ENCODE measurements around the gene TRMT2A. TPM values are rescaled to one million over a fixed set of nuclear protein-coding genes. Genes with fewer than 3 reads are reported as not detected.

Gene TRMT2A
- total and polyA plus RNA-seq, 8 donors: 39.3 to 60.4 (median 46.6) TPM

DNA sequence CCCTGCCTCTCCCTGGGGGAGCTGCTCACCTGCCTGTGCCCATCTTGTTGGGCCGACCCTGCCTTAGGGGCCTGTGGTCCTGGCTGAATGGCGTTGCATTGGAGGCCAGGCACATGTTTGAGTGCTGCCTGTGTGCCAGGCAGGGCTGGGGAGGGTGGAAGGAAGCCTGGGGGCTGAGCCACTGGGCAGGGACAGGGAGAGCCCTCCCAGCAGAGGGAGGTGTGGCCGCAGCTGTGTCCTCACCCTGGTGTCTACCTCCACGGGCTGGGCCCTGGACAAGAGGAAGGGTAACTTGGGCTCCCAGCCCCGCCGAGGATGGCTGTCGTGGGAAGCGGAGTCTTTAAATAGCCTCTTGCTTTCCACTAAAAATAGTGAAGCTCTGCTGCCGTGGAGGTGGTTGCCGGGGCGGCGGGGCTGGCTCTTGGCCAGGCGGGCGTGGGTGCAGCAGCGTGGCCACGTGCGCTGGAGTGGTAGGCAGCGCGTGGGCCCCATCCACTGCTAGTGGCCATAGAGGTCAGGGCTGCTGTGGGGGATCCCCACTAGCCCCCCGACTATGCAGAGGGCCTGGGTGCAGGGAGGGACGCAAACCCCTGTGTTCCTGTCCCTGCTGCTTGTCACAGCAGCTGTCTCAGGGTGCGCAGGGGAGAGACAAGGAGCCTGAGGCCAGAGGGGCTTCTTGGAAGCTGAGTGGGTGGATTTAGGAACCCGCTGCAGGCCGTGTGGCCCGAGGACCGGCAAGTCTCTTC, 20.8 kb upstream of the TRMT2A start:
- DNase-seq (no peak), ATAC-seq (no peak)
- Histone ChIP-seq H3K36me3 (peaks cover 0 to 30% of the 10 kb centered on the region in 2 donors), H3K27me3 (no peaks in the 10 kb centered on the region), H3K4me3 (no peak overlapping the region), H3K4me1 (peaks cover 12 to 41% of the 10 kb centered on the region in 2 donors), H3K9me3 (no peaks in the 10 kb centered on the region), H3K27ac (no peak overlapping the region)
- TF ChIP-seq, protein P1, sequence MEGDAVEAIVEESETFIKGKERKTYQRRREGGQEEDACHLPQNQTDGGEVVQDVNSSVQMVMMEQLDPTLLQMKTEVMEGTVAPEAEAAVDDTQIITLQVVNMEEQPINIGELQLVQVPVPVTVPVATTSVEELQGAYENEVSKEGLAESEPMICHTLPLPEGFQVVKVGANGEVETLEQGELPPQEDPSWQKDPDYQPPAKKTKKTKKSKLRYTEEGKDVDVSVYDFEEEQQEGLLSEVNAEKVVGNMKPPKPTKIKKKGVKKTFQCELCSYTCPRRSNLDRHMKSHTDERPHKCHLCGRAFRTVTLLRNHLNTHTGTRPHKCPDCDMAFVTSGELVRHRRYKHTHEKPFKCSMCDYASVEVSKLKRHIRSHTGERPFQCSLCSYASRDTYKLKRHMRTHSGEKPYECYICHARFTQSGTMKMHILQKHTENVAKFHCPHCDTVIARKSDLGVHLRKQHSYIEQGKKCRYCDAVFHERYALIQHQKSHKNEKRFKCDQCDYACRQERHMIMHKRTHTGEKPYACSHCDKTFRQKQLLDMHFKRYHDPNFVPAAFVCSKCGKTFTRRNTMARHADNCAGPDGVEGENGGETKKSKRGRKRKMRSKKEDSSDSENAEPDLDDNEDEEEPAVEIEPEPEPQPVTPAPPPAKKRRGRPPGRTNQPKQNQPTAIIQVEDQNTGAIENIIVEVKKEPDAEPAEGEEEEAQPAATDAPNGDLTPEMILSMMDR (IDR thresholded peaks at IDR 0.05): no peak
- intact Hi-C loops (cut with DNase I): no loop called here

DNA sequence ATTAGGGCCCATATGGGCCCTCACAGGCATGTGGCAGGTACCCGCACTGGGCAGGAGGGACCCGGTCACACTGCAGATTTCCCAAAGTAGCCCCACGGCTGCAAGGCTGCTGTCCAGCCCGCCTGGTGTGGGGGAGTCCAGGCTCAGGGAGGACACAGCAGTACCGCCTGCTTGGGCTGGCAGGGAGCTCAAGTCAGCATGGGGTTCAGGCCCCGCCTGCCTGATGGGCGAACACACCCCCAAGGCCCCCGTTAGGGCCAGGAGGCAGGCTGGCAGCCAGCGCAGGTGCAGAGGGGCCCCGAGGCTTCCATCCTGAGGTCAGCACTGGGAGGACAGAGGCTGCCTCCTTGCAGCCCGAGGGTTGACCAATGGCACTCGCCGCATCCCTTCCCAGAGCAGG, 20.1 kb upstream of the TRMT2A start:
- no peaks in the 10 kb centered on the region for H3K9me3 ChIP-seq
- TF ChIP-seq, protein P1 (IDR thresholded peaks at IDR 0.05): no peak
- ATAC-seq (no peak), DNase-seq (no peak)
- peaks cover 0 to 26% of the 10 kb centered on the region in 2 donors for H3K36me3 ChIP-seq
- no peak overlapping the region for H3K27ac ChIP-seq
- H3K27me3 ChIP-seq: no peaks in the 10 kb centered on the region
- peaks cover 18 to 48% of the 10 kb centered on the region in 2 donors for H3K4me1 ChIP-seq
- no peak overlapping the region for H3K4me3 ChIP-seq
- intact Hi-C loops (cut with DNase I): no loop called here

DNA sequence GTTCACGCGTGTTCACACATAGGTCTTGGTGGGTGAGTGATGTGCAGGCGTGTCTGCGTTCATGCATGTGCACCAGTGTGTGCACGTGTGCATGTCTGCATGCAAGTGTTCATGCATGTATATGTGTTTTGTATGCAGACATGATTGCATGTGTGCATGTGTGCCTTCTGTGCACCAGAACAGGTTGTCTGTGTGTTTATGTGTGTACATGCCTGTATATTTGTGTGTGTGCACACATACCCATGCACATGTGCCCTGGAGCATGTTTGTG, 19.5 kb upstream of the TRMT2A start:
- H3K36me3 ChIP-seq: peaks cover 0 to 20% of the 10 kb centered on the region in 2 donors
- no peaks in the 10 kb centered on the region for H3K9me3 ChIP-seq
- H3K27ac ChIP-seq: no peak overlapping the region
- no peaks in the 10 kb centered on the region for H3K27me3 ChIP-seq
- ATAC-seq: no peak
- no peak for DNase-seq
- peaks cover 18 to 50% of the 10 kb centered on the region in 2 donors for H3K4me1 ChIP-seq
- intact Hi-C loops (cut with DNase I): no loop called here
- TF ChIP-seq, protein P1 (IDR thresholded peaks at IDR 0.05): no peak
- H3K4me3 ChIP-seq: no peak overlapping the region

DNA sequence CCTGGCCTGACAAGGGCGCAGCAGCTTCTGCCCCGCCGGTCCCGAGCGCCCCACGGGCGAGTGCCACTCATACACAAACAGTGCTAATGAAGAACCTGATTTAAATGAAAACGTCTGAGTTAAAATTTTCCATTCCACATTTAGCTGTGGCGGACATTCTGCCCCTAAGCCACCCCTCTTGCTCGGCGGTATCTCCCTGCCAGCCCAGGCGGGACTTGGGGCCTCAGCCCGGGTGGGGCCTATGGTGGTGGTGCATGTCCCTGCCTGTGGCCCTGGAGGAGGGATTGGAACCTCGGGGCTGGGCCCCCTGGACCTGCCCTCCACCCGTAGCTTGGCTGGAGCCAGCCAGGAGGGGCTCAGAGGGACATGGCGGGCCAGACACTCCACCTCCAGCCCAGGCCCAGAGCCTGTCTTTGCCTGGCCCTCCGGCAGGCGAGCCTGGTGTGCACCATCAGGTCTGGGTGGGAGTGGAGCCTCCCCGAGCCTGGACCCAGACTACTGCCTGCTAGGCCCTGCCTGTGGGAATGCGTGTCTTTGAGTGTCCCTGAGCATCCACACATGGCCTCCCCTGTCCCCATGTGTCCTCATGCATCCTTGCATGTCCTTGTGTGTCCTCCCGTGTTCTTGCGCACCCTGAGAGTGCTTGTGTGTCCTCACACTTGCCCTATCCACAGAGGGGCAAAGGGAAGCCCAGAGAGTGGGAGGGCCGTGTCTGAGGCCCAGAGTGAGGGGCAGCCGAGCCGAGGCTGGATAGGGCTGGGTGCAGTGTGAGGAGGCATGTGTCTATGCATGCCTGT, 19.0 kb upstream of the TRMT2A start:
- Histone ChIP-seq H3K4me3 (no peak overlapping the region), H3K27me3 (no peaks in the 10 kb centered on the region), H3K4me1 (peaks cover 18 to 51% of the 10 kb centered on the region in 2 donors), H3K36me3 (peaks cover 0 to 17% of the 10 kb centered on the region in 2 donors), H3K27ac (no peak overlapping the region), H3K9me3 (no peaks in the 10 kb centered on the region)
- intact Hi-C loops (cut with DNase I): no loop called here
- TF ChIP-seq, protein P1 (IDR thresholded peaks at IDR 0.05): no peak
- ATAC-seq (no peak), DNase-seq (peak in 1 of 4 donors; percentile 77)

DNA sequence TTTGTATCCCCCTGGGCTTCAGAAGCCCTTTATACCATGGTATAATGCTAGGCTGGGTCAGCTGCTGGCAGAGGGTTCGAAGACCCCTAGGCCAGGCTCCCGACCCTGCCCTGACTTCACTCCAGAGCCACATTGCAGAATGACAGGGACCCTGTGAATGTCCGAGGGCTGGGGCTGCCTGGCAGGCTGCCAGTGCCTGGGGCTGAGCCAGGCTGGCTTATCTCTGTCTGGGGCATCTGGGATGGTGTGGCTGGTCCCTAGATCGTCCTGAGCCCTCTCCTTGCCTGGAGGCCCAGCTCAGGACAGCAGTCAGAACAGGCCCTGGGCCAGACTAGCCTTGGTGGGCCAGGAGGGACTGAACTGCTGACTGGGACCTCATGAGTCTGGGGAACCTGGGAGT, 18.2 kb upstream of the TRMT2A start:
- H3K9me3 ChIP-seq: no peaks in the 10 kb centered on the region
- intact Hi-C loops (cut with DNase I): no loop called here
- peaks cover 25 to 57% of the 10 kb centered on the region in 2 donors for H3K4me1 ChIP-seq
- no peak overlapping the region for H3K27ac ChIP-seq
- TF ChIP-seq, protein P1 (IDR thresholded peaks at IDR 0.05): no peak
- ATAC-seq (no peak), DNase-seq (no peak)
- no peaks in the 10 kb centered on the region for H3K27me3 ChIP-seq
- H3K36me3 ChIP-seq: peaks cover 0 to 11% of the 10 kb centered on the region in 2 donors
- no peak overlapping the region for H3K4me3 ChIP-seq

Measured in left lung (tissue), 10 donors.